CD4-positive, alpha-beta T cell treated with Interleukin-6 for 4 hours (primary cell): Measurements from ENCODE around the gene CCDC50.

Experiments used
- DNase-seq: peaks from one replicate; pipeline ENCODE4 v3.0.0-alpha.2; 2020; ENCODE audit warnings: mixed read lengths

The CCDC50 gene

GRCh38 chr3:191320316-191320715, 8.9 kb upstream of the CCDC50 start:
- DNase-seq: no peak

GRCh38 chr3:191321019-191321767, 8.0 kb upstream of the CCDC50 start:
- DNase-seq: no peak

- no peak for DNase-seq
Measured at GRCh38 chr3:191324936-191325335, 4.3 kb upstream of the CCDC50 start.

- no peak for DNase-seq
Measured at GRCh38 chr3:191327526-191327925, 1.7 kb upstream of the CCDC50 start.

GRCh38 chr3:191328383-191328961, 722 bp upstream of the CCDC50 start:
- no peak for DNase-seq

- DNase-seq: peak; percentile 6
Measured at GRCh38 chr3:191329654-191330529, 698 bp downstream of the CCDC50 start, which contains the start of gene UTS2B. UTS2B (minus strand) TSS chr3:191330526; CDS start chr3:191282189, 48,337 bp downstream.

- DNase-seq: no peak
Measured at GRCh38 chr3:191330530-191331048, 1.4 kb downstream of the CCDC50 start.

GRCh38 chr3:191331388-191331787, 2.2 kb downstream of the CCDC50 start:
- DNase-seq: no peak

GRCh38 chr3:191333298-191333880, 4.2 kb downstream of the CCDC50 start:
- DNase-seq: no peak

GRCh38 chr3:191334346-191334893, 5.2 kb downstream of the CCDC50 start:
- DNase-seq: no peak

GRCh38 chr3:191336833-191337232, 7.6 kb downstream of the CCDC50 start:
- DNase-seq: no peak

- DNase-seq: no peak
Measured at GRCh38 chr3:191338177-191338488, 8.9 kb downstream of the CCDC50 start.

- no peak for DNase-seq
Measured at GRCh38 chr3:191339316-191339917, 10.2 kb downstream of the CCDC50 start.

GRCh38 chr3:191340351-191340750, 11.2 kb downstream of the CCDC50 start:
- no peak for DNase-seq

- no peak for DNase-seq
Measured at GRCh38 chr3:191340966-191341365, 11.8 kb downstream of the CCDC50 start.

- DNase-seq: no peak
Measured at GRCh38 chr3:191342006-191342405, 12.8 kb downstream of the CCDC50 start.

GRCh38 chr3:191342411-191342810, 13.2 kb downstream of the CCDC50 start:
- DNase-seq: no peak

- no peak for DNase-seq
Measured at GRCh38 chr3:191343115-191343514, 13.9 kb downstream of the CCDC50 start.

- no peak for DNase-seq
Measured at GRCh38 chr3:191343913-191344312, 14.7 kb downstream of the CCDC50 start.

- DNase-seq: no peak
Measured at GRCh38 chr3:191345334-191345733, 16.1 kb downstream of the CCDC50 start.

GRCh38 chr3:191347228-191347627, 18.0 kb downstream of the CCDC50 start:
- no peak for DNase-seq

- no peak for DNase-seq
Measured at GRCh38 chr3:191348098-191348497, 18.9 kb downstream of the CCDC50 start.
